Right lobe of liver (tissue), 4 donors: ENCODE measurements around the gene COL9A1.

ENCODE experiments used
- POLR2A ChIP-seq: fragments of 450-650 bp; IDR thresholded peaks from one replicate; pipeline ENCODE4 v1.6.1; 2017; ENCODE audit warnings: antibody characterized with exemption, mild to moderate bottlenecking
- TF ChIP-seq, protein P1 (sequence below), 4 donors: fragments of 200-600 bp in 3 of 4; fragments of 450-650 bp in 1 of 4; IDR thresholded peaks; one replicate each; pipeline versions ENCODE4 v1.5.1 to v1.8.0; 2016 to 2022; ENCODE audit warnings: antibody characterized with exemption in 4 of 4, mild to moderate bottlenecking in 2 of 4
- donor health status: DM: no; HTN: no; CAD: no.
- donor health status: DM: no; HTN: no; CAD: no.
- donor health status: DM: no; HTN: yes; CAD: no.

- TF ChIP-seq POLR2A: no peak
- TF ChIP-seq, protein P1, sequence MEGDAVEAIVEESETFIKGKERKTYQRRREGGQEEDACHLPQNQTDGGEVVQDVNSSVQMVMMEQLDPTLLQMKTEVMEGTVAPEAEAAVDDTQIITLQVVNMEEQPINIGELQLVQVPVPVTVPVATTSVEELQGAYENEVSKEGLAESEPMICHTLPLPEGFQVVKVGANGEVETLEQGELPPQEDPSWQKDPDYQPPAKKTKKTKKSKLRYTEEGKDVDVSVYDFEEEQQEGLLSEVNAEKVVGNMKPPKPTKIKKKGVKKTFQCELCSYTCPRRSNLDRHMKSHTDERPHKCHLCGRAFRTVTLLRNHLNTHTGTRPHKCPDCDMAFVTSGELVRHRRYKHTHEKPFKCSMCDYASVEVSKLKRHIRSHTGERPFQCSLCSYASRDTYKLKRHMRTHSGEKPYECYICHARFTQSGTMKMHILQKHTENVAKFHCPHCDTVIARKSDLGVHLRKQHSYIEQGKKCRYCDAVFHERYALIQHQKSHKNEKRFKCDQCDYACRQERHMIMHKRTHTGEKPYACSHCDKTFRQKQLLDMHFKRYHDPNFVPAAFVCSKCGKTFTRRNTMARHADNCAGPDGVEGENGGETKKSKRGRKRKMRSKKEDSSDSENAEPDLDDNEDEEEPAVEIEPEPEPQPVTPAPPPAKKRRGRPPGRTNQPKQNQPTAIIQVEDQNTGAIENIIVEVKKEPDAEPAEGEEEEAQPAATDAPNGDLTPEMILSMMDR (IDR thresholded peaks at IDR 0.05): no peak
These were observed 48.1 kb downstream of the COL9A1 start for GRCh38 chr6:70254784-70255183.
